ENCODE results near the gene RUSF1. TPM values are rescaled to one million over a fixed set of nuclear protein-coding genes. Genes with fewer than 3 reads are reported as not detected.

RUSF1 gene
- total and polyA plus RNA-seq, 2 donors from 2014 or later, result 51.8 to 69.2 TPM

GRCh38 chr16:31501966-31502348 lies 6.2 kb downstream of the RUSF1 start:
- FAIRE-seq, result no peak
- H3K9ac ChIP-seq (ENCODE audit: low read length in 3 of 3), result no peak overlapping the region

GRCh38 chr16:31501226-31501965 lies 6.8 kb downstream of the RUSF1 start:
- TF ChIP-seq CTCF (IDR thresholded peaks at IDR 0.05; ENCODE audit: borderline replicate concordance, extremely low read depth, insufficient read depth), result no peak
- DNase-seq (no peak), FAIRE-seq (no peak)
- Histone ChIP-seq H3K27me3 (ENCODE audit: control insufficient read depth, insufficient read depth, low read length) (no peaks in the 10 kb centered on the region), H3K36me3 (ENCODE audit: control insufficient read depth in 2 of 3, insufficient read depth in 3 of 3, low read length in 3 of 3) (peaks cover 5 to 14% (median 13%) of the 10 kb centered on the region in 3 donors), H3K27ac (ENCODE audit: low read depth in 2 of 2, low read length in 2 of 2) (no peak overlapping the region), H3K9me3 (ENCODE audit: control insufficient read depth in 2 of 3, insufficient read depth in 1 of 3, low read length in 3 of 3) (no peaks in the 10 kb centered on the region), H3K9ac (ENCODE audit: low read length in 3 of 3) (no peak overlapping the region), H3K4me1 (ENCODE audit: control insufficient read depth in 2 of 3, insufficient read depth in 2 of 3, low read depth in 1 of 3, low read length in 3 of 3) (no peaks in the 10 kb centered on the region), H3K4me3 (ENCODE audit: low read length in 3 of 3) (no peak overlapping the region)
- intact Hi-C loops (cut with DNase I), result no loop called here

More at GRCh38 chr16:31501966-31502348, 6.2 kb downstream of the RUSF1 start:
- Histone ChIP-seq H3K27me3 (ENCODE audit: control insufficient read depth, insufficient read depth, low read length) (no peaks in the 10 kb centered on the region), H3K27ac (ENCODE audit: low read depth in 2 of 2, low read length in 2 of 2) (no peak overlapping the region), H3K4me3 (ENCODE audit: low read length in 3 of 3) (no peak overlapping the region), H3K4me1 (ENCODE audit: control insufficient read depth in 2 of 3, insufficient read depth in 2 of 3, low read depth in 1 of 3, low read length in 3 of 3) (peaks cover 0 to under 1% (median 0%) of the 10 kb centered on the region in 3 donors), H3K36me3 (ENCODE audit: control insufficient read depth in 2 of 3, insufficient read depth in 3 of 3, low read length in 3 of 3) (peaks cover 4 to 14% (median 13%) of the 10 kb centered on the region in 3 donors), H3K9me3 (ENCODE audit: control insufficient read depth in 2 of 3, insufficient read depth in 1 of 3, low read length in 3 of 3) (no peaks in the 10 kb centered on the region)
- DNase-seq, result peak in 1 of 5 donors; percentile 20
- no peak for TF ChIP-seq CTCF (IDR thresholded peaks at IDR 0.05; ENCODE audit: borderline replicate concordance, extremely low read depth, insufficient read depth)
- intact Hi-C loops (cut with DNase I), result no loop called here

GRCh38 chr16:31499928-31500327 lies 8.3 kb downstream of the RUSF1 start:
- H3K4me1 ChIP-seq (ENCODE audit: control insufficient read depth in 2 of 3, insufficient read depth in 2 of 3, low read depth in 1 of 3, low read length in 3 of 3), result no peaks in the 10 kb centered on the region
- H3K9me3 ChIP-seq (ENCODE audit: control insufficient read depth in 2 of 3, insufficient read depth in 1 of 3, low read length in 3 of 3), result no peaks in the 10 kb centered on the region
- H3K27me3 ChIP-seq (ENCODE audit: control insufficient read depth, insufficient read depth, low read length), result no peaks in the 10 kb centered on the region
- intact Hi-C loops (cut with DNase I), result no loop called here
- H3K36me3 ChIP-seq (ENCODE audit: control insufficient read depth in 2 of 3, insufficient read depth in 3 of 3, low read length in 3 of 3), result peaks cover 7 to 11% (median 9%) of the 10 kb centered on the region in 3 donors
- H3K27ac ChIP-seq (ENCODE audit: low read depth in 2 of 2, low read length in 2 of 2), result no peak overlapping the region
- H3K9ac ChIP-seq (ENCODE audit: low read length in 3 of 3), result no peak overlapping the region
- H3K4me3 ChIP-seq (ENCODE audit: low read length in 3 of 3), result no peak overlapping the region
- DNase-seq (no peak), FAIRE-seq (no peak)
- no peak for TF ChIP-seq CTCF (IDR thresholded peaks at IDR 0.05; ENCODE audit: borderline replicate concordance, extremely low read depth, insufficient read depth)
